Measurements from ENCODE around the gene IZUMO1.

The IZUMO1 gene

DNA sequence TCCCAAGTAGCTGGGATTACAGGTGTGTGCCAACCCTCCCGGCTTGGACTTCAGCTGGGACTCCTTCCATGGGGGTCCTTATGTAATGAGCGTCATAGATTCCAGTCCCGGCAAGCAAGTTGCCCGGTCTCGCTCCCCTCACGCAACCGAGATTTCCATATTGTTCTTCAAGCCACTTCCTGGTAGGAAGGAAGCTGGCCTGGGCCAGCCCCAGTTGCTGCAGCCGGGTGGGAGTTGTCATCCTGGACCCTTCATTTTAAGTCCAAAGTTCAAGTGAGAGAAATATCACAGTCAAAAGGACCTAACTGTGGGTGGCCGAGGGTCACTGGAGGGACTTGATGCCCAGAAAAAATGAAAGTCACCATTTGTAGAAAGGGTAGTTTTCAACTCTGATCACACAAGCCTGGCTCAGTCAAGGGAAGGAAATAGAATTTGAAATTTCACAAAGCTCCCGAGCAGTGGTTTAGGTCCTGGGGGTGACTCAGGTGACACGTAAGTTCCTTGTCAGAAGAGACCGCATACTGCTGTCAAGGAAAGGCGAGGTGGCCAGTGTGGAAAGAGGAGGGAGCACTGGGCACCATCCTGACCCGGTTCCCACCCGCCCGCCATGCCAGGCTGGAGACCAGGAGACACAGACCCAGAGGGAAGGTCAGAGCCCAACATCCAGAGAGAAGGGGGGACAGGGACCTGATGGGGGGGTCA is 13.9 kb upstream of the IZUMO1 start:
- H3K4me3 ChIP-seq (ENCODE audit: low read length), result no peak overlapping the region
- DNase-seq (ENCODE audit: low read depth, low spot score), result no peak

DNA sequence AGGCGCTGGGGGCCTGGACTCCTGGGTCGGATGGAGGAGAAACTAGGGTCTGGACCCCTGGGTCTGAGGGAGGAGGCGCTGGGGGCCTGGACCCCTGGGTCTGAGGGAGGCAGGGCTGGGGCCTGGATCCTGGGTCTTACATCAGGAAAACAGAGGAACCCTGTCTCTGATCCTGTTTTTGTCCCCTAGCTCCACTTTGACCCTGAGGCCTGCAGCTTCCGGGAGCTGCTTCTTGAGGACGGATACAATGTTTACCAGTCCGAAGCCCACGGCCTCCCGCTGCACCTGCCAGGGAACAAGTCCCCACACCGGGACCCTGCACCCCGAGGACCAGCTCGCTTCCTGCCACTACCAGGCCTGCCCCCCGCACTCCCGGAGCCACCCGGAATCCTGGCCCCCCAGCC is 11.0 kb upstream of the IZUMO1 start:
- no peak for DNase-seq (ENCODE audit: low read depth, low spot score)

DNA sequence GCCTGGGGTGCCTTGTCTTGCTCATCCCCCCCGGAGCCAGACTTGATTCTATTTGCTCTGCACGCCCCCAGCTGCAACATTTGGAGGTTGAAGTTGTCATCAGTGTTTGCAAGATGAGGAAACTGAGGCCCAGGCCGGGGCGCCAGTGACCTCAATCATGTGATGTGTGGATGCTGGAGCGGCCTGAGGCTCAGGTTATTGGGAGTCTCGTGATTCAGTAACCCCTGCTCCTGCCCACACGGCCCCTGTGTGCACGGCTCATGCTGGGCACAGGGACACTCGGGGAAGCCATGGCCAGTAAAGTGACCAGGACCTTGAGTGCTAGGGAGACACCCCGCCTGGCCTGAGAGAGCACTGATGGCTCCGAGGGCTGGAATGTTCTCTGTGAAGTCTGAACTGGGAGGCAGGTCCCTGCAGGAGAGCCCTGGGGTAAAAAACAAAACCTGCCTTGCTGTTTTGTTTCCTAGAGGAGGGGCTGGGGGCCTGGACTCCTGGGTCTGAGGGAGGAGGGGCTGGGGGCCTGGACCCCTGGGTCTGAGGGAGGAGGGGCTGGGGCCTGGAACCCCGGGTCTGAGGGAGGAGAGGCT is 10.5 kb upstream of the IZUMO1 start:
- no peak overlapping the region for H3K4me3 ChIP-seq (ENCODE audit: low read length)
- DNase-seq (ENCODE audit: low read depth, low spot score), result no peak

More for the DNA sequence above, 11.0 kb upstream of the IZUMO1 start:
- H3K4me3 ChIP-seq (ENCODE audit: low read length), result no peak overlapping the region

DNA sequence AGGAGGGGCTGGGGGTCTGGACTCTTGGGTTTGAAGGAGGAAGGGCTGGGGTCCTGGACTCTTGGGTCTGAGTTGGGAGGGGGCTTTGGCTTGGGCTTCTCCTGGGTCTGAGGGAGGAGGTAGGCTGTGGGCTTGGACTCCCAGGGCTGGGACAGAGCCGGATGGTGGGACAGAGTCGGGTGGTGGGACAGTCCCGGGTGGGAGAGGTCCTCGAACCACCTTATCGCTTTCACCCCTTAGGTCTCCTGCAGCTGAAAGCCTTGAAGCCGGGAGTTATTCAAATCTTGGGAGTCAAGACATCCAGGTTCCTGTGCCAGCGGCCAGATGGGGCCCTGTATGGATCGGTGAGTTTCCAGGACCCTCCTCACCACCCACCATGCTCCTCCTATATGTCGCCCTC is 10.0 kb upstream of the IZUMO1 start:
- no peak overlapping the region for H3K4me3 ChIP-seq (ENCODE audit: low read length)
- DNase-seq (ENCODE audit: low read depth, low spot score), result no peak

DNA sequence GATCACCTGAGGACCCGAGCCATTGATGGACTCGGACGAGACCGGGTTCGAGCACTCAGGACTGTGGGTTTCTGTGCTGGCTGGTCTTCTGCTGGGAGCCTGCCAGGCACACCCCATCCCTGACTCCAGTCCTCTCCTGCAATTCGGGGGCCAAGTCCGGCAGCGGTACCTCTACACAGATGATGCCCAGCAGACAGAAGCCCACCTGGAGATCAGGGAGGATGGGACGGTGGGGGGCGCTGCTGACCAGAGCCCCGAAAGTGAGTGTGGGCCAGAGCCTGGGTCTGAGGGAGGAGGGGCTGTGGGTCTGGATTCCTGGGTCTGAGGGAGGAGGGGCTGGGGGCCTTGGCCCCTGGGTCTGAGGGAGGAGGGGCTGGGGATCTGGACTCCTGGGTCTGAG is 9.5 kb upstream of the IZUMO1 start:
- DNase-seq (ENCODE audit: low read depth, low spot score), result no peak
- H3K4me3 ChIP-seq (ENCODE audit: low read length), result no peak overlapping the region

DNA sequence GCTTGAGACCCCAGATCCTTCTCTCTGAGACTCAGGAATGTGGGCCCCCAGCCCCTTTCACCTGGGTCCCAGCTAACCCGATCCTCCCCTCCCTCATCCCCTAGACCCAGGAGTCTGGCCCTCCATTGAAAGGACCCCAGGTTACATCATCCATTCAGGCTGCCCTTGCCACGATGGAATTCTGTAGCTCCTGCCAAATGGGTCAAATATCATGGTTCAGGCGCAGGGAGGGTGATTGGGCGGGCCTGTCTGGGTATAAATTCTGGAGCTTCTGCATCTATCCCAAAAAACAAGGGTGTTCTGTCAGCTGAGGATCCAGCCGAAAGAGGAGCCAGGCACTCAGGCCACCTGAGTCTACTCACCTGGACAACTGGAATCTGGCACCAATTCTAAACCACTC is 9.1 kb upstream of the IZUMO1 start:
- no peak overlapping the region for H3K4me3 ChIP-seq (ENCODE audit: low read length)
- no peak for DNase-seq (ENCODE audit: low read depth, low spot score)

DNA sequence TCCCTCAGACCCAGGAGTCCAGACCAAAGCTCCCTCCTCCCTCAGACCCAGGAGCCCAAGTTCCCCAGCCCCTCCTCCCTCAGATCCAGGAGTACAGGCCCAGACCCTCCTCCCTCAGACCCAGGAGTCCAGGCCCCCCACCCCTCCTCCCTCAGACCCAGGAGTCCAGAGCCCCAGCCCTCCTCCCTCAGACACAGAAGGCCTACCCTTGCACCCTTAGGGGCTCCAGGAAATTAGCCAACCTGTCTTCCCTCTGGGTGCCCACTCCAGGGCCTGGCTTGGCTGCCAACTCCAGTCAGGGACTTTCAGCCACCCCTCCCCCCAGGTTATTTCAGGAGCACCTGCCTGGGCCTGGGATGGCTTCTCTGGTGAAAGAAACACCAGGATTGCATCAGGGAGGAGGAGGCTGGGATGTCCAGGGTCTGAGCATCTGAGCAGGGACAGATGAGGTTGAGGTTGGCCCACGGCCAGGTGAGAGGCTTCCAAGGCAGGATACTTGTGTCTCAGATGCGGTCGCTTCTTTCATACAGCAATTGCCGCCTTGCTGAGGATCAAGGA is 8.5 kb upstream of the IZUMO1 start, which contains the start of gene FGF21:
TSS of gene FGF21 (plus strand) at position 441 of the 558 bp plus-strand sequence. CDS start 713 bp downstream, outside the sequence.
- H3K4me3 ChIP-seq (ENCODE audit: low read length), result no peak within 1 kb of the TSS
- peak; percentile 44 for DNase-seq (ENCODE audit: low read depth, low spot score)

DNA sequence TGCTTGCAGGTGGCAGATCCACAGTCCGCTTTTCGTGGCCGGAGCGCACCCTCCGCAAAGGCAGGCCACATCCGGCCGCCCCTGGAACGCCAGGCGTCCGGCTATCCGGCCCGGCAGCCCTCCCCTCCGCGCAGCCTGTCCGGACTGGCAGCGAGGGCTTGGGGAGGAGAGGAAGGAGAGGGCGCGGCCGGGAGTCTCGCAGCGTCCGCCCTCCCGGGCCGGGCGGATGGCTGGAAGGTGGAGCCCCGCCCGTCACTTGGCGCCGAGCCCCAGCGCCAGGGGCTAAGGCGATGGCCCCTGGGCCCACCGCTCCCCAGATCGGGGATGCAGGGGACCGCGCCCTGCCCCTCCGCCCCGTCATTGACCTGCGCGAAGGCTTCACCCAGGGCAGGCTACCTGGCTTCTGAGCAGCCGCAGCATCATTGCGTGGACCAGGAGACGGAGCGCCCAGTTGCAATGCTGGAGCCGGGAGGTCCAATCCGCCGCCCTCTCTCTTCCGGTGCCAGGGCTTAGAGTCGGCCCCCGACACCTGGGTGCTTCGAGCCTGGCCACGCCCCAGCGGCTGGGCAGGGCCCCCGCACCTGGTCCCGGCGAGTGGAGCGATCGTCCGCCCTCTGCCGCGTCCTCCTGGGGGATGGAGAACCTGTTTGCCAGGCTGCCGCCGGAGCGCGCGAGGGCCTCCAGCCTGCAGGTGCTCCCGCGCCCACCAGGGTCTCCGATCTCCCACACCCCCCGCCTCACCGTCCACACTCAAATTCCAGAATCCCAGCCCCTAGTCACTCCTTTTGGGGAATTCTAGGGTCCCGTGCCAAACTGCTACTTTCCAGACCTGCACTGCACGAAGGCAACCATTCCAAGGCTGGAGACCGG is 6.0 kb upstream of the IZUMO1 start, which contains the start of gene FUT1:
TSS of gene FUT1 (minus strand) at position 146 of the 870 bp plus-strand sequence. CDS start 1,360 bp downstream, outside the sequence.
- H3K4me3 ChIP-seq (ENCODE audit: low read length), result no peak within 1 kb of the TSS
- no peak for DNase-seq (ENCODE audit: low read depth, low spot score)

DNA sequence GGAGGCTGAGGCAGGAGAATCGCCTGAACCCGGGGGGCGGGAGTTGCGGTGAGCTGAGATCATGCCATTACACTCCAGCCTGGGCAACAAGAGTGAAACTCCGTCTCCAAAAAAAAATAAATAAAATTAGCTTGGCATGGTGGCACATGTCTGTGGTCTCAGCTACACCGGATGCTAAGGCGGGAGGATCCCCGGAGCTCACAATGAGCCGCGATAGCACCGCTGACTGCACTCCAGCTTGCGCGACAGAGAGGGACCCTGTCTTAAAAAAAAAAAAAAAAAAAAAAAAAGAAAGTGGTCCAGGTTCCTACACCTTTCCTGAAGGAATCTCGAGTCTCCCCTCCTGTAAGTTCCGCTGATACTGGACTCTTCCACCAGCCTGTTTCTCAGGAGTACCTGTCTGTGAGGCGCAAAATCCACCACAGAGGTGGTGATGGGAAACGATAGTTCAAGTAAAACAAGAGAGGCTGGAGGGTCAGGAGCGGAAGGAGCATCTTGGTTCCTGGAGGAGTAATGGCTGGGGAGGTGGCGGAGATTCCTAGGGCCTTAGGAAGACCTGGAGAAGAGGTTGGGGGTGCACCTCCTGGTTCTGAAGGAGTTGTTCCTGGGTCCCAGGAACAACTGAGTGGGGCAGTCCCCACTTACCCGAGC is 5.3 kb upstream of the IZUMO1 start:
- no peak overlapping the region for H3K4me3 ChIP-seq (ENCODE audit: low read length)

DNA sequence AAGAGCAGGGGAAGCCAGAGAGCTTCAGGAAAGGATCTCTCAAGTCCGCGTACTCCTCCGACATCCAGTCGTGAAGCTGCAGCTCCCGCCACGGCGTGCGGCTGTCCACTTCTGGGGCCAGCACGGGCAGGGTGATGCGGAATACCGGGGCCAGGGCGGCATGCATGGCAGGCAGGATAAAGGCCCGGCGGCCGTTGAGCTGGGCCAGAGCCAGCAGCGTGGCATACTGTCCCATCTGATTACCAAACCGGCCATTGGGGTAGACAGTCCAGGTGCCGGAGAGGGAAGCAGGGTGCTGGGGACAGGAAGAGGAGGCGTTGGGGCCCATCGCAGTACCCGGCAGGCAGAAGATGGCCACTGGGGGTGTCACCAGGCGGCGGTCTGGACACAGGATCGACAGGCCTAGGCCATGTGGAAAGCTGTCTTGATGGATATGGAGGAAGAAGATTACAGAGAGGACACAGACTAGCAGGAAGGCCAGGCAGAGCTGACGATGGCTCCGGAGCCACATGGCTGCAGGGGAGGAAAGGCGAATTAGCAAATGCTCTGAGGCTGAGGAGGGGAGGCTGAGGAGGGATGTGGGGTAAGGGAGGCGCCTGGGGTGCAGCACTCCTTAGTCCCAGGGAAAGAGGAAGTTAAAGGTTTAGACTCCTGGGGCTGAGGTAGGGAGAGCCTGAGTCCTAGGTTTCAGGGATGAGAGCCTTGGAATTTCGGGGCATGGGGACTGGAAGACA is 4.2 kb upstream of the IZUMO1 start:
- no peak for DNase-seq (ENCODE audit: low read depth, low spot score)
- H3K4me3 ChIP-seq (ENCODE audit: low read length), result no peak overlapping the region

More for the DNA sequence above, 5.3 kb upstream of the IZUMO1 start:
- DNase-seq (ENCODE audit: low read depth, low spot score), result no peak

DNA sequence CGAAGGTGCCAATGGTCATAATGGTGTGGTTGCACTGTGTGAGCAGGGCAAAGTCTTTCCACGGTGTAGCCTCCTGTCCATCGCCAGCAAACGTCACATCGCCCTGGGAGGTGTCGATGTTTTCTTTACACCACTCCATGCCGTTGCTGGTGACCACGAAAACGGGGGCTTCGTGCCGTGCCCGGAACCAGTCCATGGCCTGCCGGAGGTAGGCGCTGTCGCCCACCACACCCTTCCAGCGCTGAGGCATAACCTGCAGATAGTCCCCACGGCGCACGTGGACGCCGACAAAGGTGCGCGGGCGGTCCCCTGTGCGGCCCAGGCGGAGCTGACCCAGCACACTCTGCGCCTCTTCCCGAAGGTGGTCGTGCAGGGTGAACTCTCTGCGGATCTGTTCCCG is 3.6 kb upstream of the IZUMO1 start:
- no peak for DNase-seq (ENCODE audit: low read depth, low spot score)

DNA sequence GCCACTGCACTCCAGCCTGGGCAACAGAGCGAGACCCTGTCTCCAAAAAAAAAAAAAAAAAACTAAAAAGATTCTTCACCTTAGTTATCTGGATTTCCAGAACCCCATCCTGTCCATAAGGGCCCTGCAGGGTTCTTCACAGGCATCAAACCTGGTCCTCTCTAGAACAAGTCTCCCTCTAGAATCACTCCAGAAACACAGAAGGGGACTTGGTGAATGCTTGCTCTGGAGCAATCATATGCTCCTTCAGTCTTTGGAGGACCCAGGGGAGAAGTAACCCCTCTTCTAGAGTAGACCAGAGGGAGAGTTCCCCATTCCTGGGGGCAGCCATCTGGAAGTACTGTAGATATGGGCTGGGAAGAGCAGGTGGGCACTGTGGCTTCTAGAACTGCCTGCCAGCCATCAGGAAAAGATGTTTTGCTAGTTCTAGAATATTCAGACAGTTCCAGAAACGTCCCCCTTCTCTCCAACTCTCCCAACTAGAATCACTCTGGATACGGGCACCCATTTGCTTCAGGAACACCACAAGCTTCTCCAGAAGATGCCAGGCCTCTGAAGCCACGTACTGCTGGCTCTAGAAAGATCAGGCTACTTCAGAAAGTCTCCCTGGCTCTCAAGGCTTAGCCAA is 3.0 kb upstream of the IZUMO1 start:
- H3K4me3 ChIP-seq (ENCODE audit: low read length), result no peak overlapping the region
- no peak for DNase-seq (ENCODE audit: low read depth, low spot score)

More for the DNA sequence above, 3.6 kb upstream of the IZUMO1 start:
- H3K4me3 ChIP-seq (ENCODE audit: low read length), result no peak overlapping the region

DNA sequence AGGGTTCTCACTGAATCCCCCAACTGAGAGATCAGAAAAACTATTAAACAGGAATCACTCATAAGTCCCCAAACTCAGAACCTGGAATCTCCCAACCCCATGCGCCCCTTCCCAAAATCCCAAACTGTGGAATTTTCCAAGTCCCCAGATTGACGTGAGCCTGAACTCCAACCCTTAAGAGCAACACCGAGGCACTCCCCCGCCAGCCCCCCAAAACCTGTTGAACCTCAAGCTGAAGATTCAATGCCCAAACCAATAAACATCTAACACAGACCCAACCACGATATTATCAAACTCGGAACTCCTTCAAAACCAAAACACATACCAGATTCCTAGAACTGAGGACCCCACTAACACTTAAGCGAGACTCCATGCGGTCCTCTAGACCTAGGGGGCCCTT is 599 bp downstream of the IZUMO1 start:
- no peak for DNase-seq (ENCODE audit: low read depth, low spot score)
- no peak overlapping the region for H3K4me3 ChIP-seq (ENCODE audit: low read length)

DNA sequence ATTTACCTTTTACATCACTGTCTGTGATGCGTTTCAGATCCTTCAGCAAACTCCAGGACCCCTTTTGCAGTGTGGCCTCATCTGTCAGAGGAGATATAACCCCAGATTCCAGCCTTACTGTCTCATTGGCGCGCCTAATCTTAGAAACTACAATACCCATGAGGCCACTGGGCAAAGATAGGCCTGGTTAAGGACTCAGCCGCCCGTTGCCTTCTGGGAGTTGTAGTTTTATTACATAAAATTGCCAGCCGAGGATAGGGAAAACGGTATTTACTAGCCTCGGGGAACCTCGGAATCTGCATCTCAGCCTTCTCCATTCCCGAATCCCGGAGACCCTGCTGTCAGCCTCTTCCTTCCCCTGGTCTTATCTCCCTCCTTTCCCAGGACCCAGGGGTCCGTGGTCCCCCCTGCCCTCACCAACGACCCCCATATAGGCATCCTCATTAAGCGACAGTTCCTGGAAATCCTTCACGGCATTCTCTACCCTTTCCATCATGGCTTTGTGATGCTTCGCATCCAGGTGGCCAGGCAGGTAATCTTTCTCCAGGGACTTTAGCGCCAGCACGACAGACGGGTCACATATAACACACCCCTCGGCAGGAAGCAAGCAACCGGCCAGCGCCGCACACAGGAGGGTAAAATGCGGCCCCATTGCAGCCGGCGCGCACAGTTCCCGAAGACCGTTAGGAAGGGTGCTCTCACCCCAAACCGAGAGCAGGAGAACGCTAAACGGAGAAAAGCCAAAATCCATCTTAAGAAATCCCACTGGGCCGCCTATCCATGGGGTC is 1.3 kb downstream of the IZUMO1 start:
- DNase-seq (ENCODE audit: low read depth, low spot score), result peak; percentile 72
- H3K4me3 ChIP-seq (ENCODE audit: low read length), result peak overlapping the region; percentile 53

DNA sequence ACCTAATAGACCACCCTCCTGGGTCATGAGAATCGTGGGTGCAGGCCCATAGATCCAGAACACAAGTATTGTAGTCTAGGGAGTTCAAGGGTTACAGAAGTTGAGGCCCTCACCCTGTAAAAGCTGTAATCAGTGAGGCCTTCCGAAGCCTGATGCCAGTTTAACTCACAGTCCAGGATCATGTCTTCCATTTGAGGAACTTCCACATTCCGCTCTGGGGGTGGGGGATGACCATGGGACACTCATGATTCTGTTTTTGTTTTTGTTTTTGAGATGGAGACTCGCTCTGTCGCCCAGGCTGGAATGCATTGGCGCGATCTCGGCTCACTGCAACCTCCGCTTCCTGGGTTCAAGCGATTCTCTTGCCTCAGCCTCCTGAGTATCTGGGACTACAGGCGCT is 4.6 kb downstream of the IZUMO1 start:
- no peak for DNase-seq (ENCODE audit: low read depth, low spot score)
- no peak overlapping the region for H3K4me3 ChIP-seq (ENCODE audit: low read length)

DNA sequence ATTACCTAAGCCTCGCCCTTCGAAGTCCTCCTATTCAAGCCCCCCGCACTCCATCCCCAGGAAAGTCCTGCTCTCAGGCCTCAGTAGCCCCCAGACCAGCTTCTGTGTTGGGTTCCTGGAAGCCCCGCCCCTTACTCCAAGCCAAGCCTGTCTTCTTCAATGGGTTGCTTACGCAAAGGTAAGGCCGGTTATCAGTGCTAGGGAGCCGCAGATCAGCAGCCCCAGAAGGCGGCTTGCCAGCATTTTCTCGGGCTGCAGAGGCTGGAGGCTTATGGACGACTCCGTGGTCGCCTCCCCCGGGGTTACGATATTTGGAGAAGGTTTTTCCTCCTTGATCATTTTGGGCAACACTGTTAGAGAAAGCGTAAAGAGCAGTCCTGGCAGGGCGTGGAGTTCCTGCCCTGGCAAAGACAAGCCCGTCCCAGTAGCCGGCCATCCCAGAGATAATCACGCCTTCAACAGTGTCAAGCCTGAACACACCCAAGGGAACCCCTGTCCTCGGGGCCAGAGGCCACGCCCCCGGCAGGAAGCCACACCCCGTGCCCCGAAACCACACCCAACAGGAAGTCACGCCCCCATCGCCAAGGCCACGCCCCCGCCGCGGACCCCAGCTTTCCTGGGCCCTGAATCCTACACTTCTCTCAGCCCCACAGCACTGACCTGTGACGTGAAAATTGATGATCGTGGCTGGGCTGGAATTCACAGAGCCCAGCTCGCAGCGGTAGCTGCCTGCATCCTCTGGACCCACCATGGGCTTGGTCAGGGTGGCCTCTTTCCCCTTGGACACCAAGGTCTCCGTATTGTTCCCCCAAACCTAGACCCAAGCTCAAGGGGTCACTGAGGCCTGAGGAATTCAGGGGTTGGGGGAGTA is 5.3 kb downstream of the IZUMO1 start:
- no peak overlapping the region for H3K4me3 ChIP-seq (ENCODE audit: low read length)
- no peak for DNase-seq (ENCODE audit: low read depth, low spot score)

Measured in Jurkat, Clone E6-1 (cell line).